HepG2 (cell line): Measurements from ENCODE around the gene RGL3. TPM values are rescaled to one million over a fixed set of nuclear protein-coding genes. Genes with fewer than 3 reads are reported as not detected.

Experiments
- ATAC-seq: fragments of 200-7000 bp; cut with Tn5 transposase; 3 replicates; pipeline ENCODE4 v1.9.1; 2020; ENCODE audit warnings: mild to moderate bottlenecking, moderate library complexity
- BruUV-seq: library from RNA; stranded (reverse); fragments of 400-500 nt; replicated peaks from 2 replicates; lab custom pipeline; 2021; lab: Mats Ljungman, UMichigan
- CTCF ChIA-PET: fragments of 300-600 bp; formaldehyde crosslinking; extraction: SDS; loops from one replicate; lab custom pipeline; 2021; ENCODE audit warnings: low total read pairs, inconsistent platforms, low intra/inter-chr PET ratio; lab: Yijun Ruan, JAX
- POLR2A ChIA-PET: fragments of 350-600 bp; sonication (Branson Sonifier 250); formaldehyde crosslinking; loops from one replicate; lab custom pipeline; 2020; ENCODE audit warnings: antibody characterized with exemption, inconsistent platforms; lab: Yijun Ruan, JAX
- DNase-seq: peaks from one replicate; pipeline ENCODE4 v3.0.0-alpha.2; 2015; ENCODE audit warnings: low spot score
- FAIRE-seq: peaks from 3 replicates; lab custom pipeline; 2011; peaks lifted over from hg19 to GRCh38; lab: Jason Lieb, UNC
- H2AFZ ChIP-seq: one replicate; pipeline ENCODE4 v1.6.1; 2011; ENCODE audit warnings: low read length, inconsistent platforms
- H3K27ac ChIP-seq: fragments of 300-600 bp; 3 replicates; pipeline ENCODE4 v1.8.0; 2011; ENCODE audit warnings: mixed run types, mild to moderate bottlenecking, mixed read lengths, low read length, inconsistent platforms; ENCODE audit not compliant: insufficient read depth; ENCODE audit errors: extremely low read length
- H3K27me3 ChIP-seq, 2 experiments: fragments of 200-600 bp in 1 of 2; 2 replicates in 1 of 2; 3 replicates in 1 of 2; pipeline versions ENCODE4 v1.6.0 to v1.8.0; 2011; ENCODE audit warnings: low read length in 2 of 2, mild to moderate bottlenecking in 2 of 2, moderate library complexity in 2 of 2, inconsistent platforms in 1 of 2; ENCODE audit not compliant: insufficient read depth in 2 of 2, control insufficient read depth in 1 of 2
- H3K36me3 ChIP-seq, 2 experiments: fragments of 200-600 bp in 1 of 2; replicated peaks in 1 of 2; 2 replicates in 1 of 2; 3 replicates in 1 of 2; pipeline versions ENCODE4 v1.5.1 to v1.8.0; 2011; ENCODE audit warnings: low read length in 2 of 2, inconsistent platforms in 1 of 2; ENCODE audit not compliant: insufficient read depth in 2 of 2, control insufficient read depth in 1 of 2
- H3K4me1 ChIP-seq: 2 replicates; pipeline ENCODE4 v1.5.1; 2012; ENCODE audit warnings: low read length, inconsistent platforms; ENCODE audit not compliant: insufficient read depth
- H3K4me2 ChIP-seq: 2 replicates; pipeline ENCODE4 v1.6.0; 2011; ENCODE audit warnings: low read depth, low read length, inconsistent platforms
- H3K4me3 ChIP-seq, 3 experiments: fragments of 200-600 bp in 1 of 3; sonication (generic), shearing (Covaris generic) in 1 of 3; replicated peaks in 1 of 3; 2 replicates each; pipeline ENCODE4 v1.5.1; 2011 to 2016; ENCODE audit warnings: low read length in 3 of 3, inconsistent platforms in 2 of 3, low read depth in 2 of 3, mild to moderate bottlenecking in 2 of 3, control low read depth in 1 of 3, mixed read lengths in 1 of 3; ENCODE audit not compliant: insufficient read depth in 1 of 3
- H3K79me2 ChIP-seq: one replicate; pipeline ENCODE4 v1.6.1; 2011; ENCODE audit warnings: low read length, inconsistent platforms; ENCODE audit not compliant: insufficient read depth
- H3K9ac ChIP-seq: 2 replicates; pipeline ENCODE4 v1.6.0; 2011; ENCODE audit warnings: mild to moderate bottlenecking, low read depth, low read length, inconsistent platforms; ENCODE audit not compliant: insufficient read depth
- H3K9me3 ChIP-seq: 2 replicates; pipeline ENCODE4 v1.5.1; 2012; ENCODE audit warnings: mild to moderate bottlenecking, low read length
- H4K20me1 ChIP-seq: 2 replicates; pipeline ENCODE4 v1.6.0; 2011; ENCODE audit warnings: inconsistent platforms, mild to moderate bottlenecking, low read length, moderate library complexity; ENCODE audit not compliant: insufficient read depth
- DPF2 ChIP-seq: sonication (generic); formaldehyde crosslinking; IDR thresholded peaks from 2 replicates; pipeline ENCODE4 v1.4.0; 2020; ENCODE audit warnings: mild to moderate bottlenecking, low read depth, missing genetic modification reagents, borderline replicate concordance
- KAT7 ChIP-seq: IDR thresholded peaks from 2 replicates; pipeline ENCODE4 v1.6.1; 2018; ENCODE audit warnings: borderline replicate concordance, missing compliant biosample characterization
- SIX4 ChIP-seq: sonication (generic); formaldehyde crosslinking; IDR thresholded peaks from 2 replicates; pipeline ENCODE4 v1.4.0; 2020; ENCODE audit warnings: missing genetic modification reagents
- STAT6 ChIP-seq: sonication (generic); formaldehyde crosslinking; IDR thresholded peaks from 2 replicates; pipeline ENCODE4 v1.4.0; 2020; ENCODE audit warnings: missing genetic modification reagents, mild to moderate bottlenecking, borderline replicate concordance
- TEF ChIP-seq: sonication (generic); formaldehyde crosslinking; IDR thresholded peaks from 2 replicates; pipeline ENCODE4 v1.5.0; 2020; ENCODE audit warnings: missing genetic modification reagents
- ZC3H13 ChIP-seq: sonication (generic); formaldehyde crosslinking; IDR thresholded peaks from 2 replicates; pipeline ENCODE4 v1.8.1; 2023; ENCODE audit warnings: mild to moderate bottlenecking, missing genetic modification reagents, moderate library complexity
- ZFP1 ChIP-seq: IDR thresholded peaks from 2 replicates; pipeline ENCODE4 v1.6.1; 2016
- ZNF569 ChIP-seq: sonication (generic); formaldehyde crosslinking; IDR thresholded peaks from 2 replicates; pipeline ENCODE4 v1.5.0; 2020; ENCODE audit warnings: mild to moderate bottlenecking, missing genetic modification reagents, moderate library complexity, borderline replicate concordance
- ZNF839 ChIP-seq: sonication (generic); formaldehyde crosslinking; IDR thresholded peaks from 2 replicates; pipeline ENCODE4 v1.4.0; 2020; ENCODE audit warnings: missing genetic modification reagents, mild to moderate bottlenecking, borderline replicate concordance
- WGBS: methylation state at CpG from one replicate; pipeline ENCODE4 v1.1.6; 2017; ENCODE audit warnings: low lambda C conversion rate; 5-methylcytosine and 5-hydroxymethylcytosine counted together
- in situ Hi-C: cut with HindIII; loops from 2 replicates; pipeline ENCODE4 v1.10.0; 2017; ENCODE audit warnings: low pct_unique_long_range_greater_than_20kb; ENCODE audit not compliant: extremely low pct_ligation_motif_present
- intact Hi-C: fragments of 100-400 bp; cut with micrococcal nuclease; formaldehyde crosslinking; loops from one replicate; pipeline ENCODE4 v1.10.0; 2022; ENCODE audit not compliant: unreplicated experiment
- polyA plus RNA-seq, 8 experiments: library from polyadenylated mRNA; depleted of rRNA in 3 of 8; stranded (reverse) in 7 of 8; unstranded in 1 of 8; fragments of >200 nt; fragmentation: Illumina TruSeq in 4 of 8; extraction: Trizol in 4 of 8; gene quantifications; 2 replicates each; pipeline versions ENCODE4 v1.2.1 to v1.2.3, GENCODE V29; 2011 to 2016; ENCODE audit warnings: low read depth in 4 of 8, missing spikeins in 1 of 8, mixed read lengths in 1 of 8; ENCODE audit not compliant: insufficient read depth in 1 of 8
- total RNA-seq, 5 experiments: library from RNA; depleted of rRNA; stranded (reverse); fragments of >200 nt; fragmentation: Illumina TruSeq; extraction: Trizol; gene quantifications; 2 replicates each; pipeline ENCODE4 v1.2.3, GENCODE V29; 2016; ENCODE audit warnings: low read depth in 1 of 5

RGL3 gene
- total and polyA plus RNA-seq, 2 of the 13 experiments (the other 11 are each of a cell fraction or from before 2014, with no cell fraction given) = 4.2 to 7.6 TPM

GRCh38 chr19:11367528-11367927 is 51.6 kb downstream of the RGL3 start:
- H2AFZ ChIP-seq = no peak overlapping the region
- intact Hi-C loops = no loop called here
- CTCF ChIA-PET = no interaction called here
- in situ Hi-C loops = no loop called here
- no peaks in the 10 kb centered on the region for H3K9me3 ChIP-seq
- FAIRE-seq (no peak), DNase-seq (no peak), ATAC-seq (no peak)
- no TSS peak for BruUV-seq
- no peak overlapping the region for H3K9ac ChIP-seq
- H3K4me2 ChIP-seq = no peak overlapping the region
- H3K27ac ChIP-seq = no peak overlapping the region
- 0 out of 2 replicates have a peak, but pooled peaks cover 4% of the 10 kb centered on the region for H3K4me1 ChIP-seq
- peaks cover 7 to 18% of the 10 kb centered on the region in 2 experiments; a peak in 3 of 5 replicates for H3K36me3 ChIP-seq
- H3K27me3 ChIP-seq = no peaks in the 10 kb centered on the region
- POLR2A ChIA-PET = no interaction called here
- H3K4me3 ChIP-seq = no peak overlapping the region
- WGBS = 45% methylated on average over 1 of the region's 2 CpGs
- H3K79me2 ChIP-seq = no peaks in the 10 kb centered on the region
- TF ChIP-seq STAT6 (CRISPR knock-in tag) = no peak
- no peak for TF ChIP-seq ZNF839 (CRISPR knock-in tag)
- TF ChIP-seq SIX4 (CRISPR knock-in tag) = no peak
- no peak for TF ChIP-seq TEF
- no peak for TF ChIP-seq ZC3H13 (CRISPR knock-in tag)
- no peak for TF ChIP-seq ZFP1 (CRISPR knock-in tag)
- TF ChIP-seq KAT7 (CRISPR knock-in tag) = no peak
- TF ChIP-seq DPF2 = no peak
- TF ChIP-seq ZNF569 (CRISPR knock-in tag) = no peak
- H4K20me1 ChIP-seq = no peaks in the 10 kb centered on the region
